GM18861 (cell line): ENCODE data around the gene LHFPL5.

ENCODE experiments used
- ATAC-seq: cut with Tn5 transposase; IDR thresholded peaks from one replicate; pipeline ENCODE4 v1.9.1; 2021; ENCODE audit not compliant: unreplicated experiment

The LHFPL5 gene

GRCh38 chr6:35790683-35791082, 14.5 kb upstream of the LHFPL5 start:
- no peak for ATAC-seq

GRCh38 chr6:35794536-35795452, 10.4 kb upstream of the LHFPL5 start:
- no peak for ATAC-seq

DNA sequence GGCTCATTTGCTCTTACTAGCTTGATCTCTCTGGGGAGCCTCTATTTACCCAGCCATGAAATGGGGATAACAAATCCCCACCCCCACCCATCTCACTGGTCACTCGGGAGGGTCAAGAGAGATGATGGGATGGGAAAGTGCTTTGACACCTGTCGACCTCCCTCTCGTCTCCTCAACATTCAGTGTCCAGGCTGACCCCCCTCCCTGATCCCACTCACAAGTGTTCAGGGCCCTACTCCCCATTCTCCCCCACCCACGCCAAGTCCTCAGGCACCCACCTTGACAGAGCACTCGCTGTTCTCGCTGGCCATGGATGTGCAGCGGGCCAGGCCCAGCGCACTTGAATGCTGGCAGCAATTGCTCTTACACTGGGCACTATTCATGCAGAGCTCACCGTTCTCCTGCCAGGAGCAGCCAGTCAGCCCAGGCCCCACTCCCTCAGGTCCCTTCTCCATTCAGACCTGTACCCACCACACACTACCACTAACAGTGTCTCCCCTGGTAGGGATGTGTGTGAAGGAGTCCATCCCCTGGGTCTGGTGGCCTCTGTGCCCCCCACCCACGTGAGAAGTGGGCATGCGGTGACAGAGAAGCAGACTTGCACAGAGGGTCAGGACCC, 9.6 kb upstream of the LHFPL5 start:
- ATAC-seq: no peak

- ATAC-seq: no peak
These were observed 8.9 kb upstream of the LHFPL5 start for GRCh38 chr6:35796236-35796635.

DNA sequence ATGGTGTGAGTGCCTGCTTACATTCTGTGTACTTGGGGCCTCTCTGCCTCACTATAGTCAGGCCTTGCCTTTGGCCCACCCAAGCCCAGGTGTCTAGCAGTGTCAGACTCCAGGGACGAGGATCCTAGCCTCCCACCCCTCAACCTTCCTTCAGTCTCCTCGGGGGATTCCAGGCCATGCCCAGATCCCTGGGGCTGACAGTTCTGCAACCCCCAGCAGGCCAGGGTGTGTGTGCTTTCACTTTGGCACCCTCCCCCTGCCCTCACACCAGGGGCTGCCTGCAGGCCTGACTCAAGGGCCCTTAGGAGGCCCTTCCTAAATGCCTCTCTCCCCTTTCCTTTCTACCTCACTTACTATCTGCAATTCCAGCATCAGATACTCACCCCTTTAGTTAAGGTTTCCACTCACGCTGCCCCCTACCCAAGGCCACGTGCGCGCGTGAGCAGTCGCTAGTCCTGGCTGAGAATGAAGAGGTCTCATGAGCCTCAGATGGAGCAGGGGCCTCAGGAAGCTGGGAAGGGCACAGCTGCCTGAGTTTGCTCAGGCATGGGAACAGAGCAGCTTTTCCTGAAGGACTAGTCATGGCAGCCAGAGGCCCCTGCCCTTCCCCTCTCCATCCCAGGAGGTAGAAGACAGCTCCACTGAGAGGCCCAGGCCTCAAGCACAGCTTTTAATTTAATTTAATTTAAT, 7.2 kb upstream of the LHFPL5 start:
- ATAC-seq: no peak

- ATAC-seq: no peak
These were observed 6.4 kb upstream of the LHFPL5 start for GRCh38 chr6:35798706-35799105.

- no peak for ATAC-seq
These were observed 4.0 kb upstream of the LHFPL5 start for GRCh38 chr6:35801148-35801547.

DNA sequence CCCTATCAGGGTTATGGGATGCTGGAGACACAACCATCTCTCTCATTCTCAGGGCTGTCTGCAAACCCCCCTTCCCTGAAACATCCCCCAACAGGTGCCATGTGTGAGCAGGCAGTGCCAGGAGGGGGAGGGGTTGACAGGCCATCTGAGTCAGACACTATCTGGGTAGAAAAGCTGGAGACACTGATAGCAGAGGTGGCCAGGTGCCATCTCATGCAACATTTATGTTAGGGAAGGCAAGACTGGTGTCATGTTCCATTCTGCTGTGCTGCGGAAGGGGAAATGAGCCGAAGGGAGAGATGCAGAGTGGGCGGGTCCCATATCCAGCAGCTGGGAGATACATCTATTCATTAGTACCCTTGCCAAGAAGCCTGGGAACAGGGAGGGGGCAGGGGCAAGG, 3.5 kb downstream of the LHFPL5 start:
- ATAC-seq: no peak

GRCh38 chr6:35809809-35810208, 4.7 kb downstream of the LHFPL5 start:
- no peak for ATAC-seq

DNA sequence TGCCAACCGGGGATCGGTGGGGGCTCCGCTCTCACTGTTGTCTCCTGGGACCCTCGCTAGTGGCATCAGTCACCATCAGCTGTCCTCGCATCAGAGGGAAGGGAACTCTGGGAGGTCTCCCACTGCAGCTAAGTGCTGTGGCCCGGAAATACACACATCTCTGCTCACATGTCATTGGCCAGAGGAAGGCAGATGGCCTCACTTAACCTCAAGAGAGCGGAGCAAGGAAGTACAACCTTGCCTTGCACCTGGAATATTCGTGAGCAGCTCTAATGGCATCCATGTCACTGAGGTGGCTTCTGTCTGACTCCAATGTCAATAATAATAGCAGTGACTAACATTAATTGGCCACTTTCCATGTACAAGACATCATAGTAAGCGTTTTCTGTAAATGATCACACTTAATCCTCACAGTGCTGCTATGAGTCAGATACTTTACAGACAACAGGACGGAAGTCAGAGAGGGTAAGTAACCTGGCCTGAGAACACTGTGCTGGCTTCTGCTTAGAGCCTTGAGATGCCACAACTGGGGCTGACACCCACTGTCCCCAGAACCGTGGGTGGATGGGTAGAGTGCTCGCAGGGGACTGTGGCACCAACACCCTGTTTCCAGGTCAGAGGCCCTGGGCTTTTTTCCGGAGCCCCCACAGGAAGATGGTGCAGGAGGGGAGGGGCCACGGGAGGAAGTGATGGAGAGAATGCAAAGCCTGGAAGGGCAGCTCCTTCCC, 6.0 kb downstream of the LHFPL5 start:
- no peak for ATAC-seq

DNA sequence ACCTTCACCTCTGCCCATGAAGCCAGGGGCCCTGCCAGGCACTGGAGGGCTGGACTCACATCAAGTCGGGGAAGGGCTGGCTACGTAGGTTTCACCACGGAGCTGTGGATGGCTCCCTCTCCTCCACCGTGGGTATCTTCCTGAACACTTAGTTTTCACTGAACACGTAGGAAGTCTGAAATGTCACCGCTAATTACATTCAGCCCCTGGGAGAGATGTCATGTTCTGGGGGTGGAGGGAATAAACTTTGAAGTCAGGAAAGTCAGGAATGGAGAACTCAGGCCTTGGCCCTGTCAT, 6.5 kb downstream of the LHFPL5 start:
- no peak for ATAC-seq

GRCh38 chr6:35817515-35817914, 12.4 kb downstream of the LHFPL5 start:
- ATAC-seq: no peak

- ATAC-seq: no peak
These were observed 18.4 kb downstream of the LHFPL5 start for GRCh38 chr6:35823601-35824000.

- ATAC-seq: no peak
These were observed 19.5 kb downstream of the LHFPL5 start for GRCh38 chr6:35824552-35825192.

DNA sequence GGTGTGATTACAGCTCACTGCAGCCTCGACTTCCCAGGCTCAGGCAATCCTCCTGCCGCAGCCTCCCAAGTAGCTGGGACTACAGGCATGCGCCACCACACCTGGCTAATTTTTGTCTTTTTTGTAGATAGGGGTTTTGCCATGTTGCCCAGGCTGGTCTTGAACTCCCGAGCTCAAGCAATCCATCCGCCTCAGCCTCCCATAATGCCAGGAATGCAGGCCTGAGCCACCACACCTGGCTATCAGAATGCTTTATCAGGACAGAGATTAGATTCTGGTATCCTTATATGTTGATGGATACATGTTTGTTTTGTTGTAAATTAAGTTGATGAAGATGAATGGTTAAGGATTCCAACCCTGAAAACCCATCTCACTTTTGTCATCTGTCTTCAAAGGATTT, 24.2 kb downstream of the LHFPL5 start:
- no peak for ATAC-seq

DNA sequence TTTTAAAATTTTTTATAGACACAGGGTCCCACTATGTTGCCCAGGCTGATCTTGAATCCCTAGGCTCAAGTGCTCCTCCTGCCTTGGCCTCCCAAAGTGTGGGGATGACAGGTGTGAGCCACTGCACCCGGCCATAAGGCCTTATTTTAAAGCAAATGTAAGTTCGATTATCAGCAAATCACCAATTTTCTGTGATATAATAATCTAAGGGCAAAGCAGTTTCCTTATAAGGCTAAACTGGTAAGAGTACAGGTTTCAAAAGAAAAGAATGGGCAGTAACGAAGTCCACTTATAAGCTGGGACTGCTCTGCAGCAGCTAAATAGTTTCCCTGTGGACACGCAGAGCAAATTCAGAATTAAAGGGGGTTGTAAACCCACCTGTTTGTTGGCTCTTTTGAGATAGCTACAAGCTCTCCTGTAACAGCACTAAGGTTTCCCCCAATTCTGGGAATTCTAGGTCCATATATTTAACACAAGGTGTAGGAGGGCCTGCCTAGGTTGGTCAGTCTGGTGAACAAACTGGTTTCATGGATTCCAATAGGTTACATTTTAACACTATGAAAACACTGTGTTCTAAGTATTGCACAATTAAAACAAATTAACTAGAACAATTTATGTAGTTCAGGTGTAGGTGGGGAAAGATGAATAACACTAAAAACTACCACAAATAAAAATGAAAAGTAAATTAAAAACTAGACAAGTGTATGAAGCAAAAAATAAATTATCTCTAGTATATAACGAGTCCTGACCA, 26.3 kb downstream of the LHFPL5 start:
- ATAC-seq: no peak

DNA sequence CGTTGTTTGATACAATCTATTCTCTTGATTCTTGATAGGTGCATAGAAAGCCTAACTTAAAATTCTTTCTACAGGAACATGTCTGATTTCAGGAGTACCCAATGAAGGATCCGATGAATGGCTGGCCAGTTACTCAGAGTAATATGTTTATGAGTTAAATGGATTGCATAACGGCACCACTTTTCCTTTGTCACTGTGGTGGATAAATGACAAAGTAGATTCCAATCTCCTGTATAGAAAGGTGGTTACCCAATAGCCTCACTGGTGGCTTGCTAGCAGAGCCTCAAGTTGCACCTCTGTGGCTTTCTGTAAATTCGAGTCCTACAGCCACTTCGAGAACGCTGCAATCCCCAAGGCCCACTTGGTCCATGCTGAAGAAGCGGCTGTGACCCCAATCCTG, 28.4 kb downstream of the LHFPL5 start:
- no peak for ATAC-seq

DNA sequence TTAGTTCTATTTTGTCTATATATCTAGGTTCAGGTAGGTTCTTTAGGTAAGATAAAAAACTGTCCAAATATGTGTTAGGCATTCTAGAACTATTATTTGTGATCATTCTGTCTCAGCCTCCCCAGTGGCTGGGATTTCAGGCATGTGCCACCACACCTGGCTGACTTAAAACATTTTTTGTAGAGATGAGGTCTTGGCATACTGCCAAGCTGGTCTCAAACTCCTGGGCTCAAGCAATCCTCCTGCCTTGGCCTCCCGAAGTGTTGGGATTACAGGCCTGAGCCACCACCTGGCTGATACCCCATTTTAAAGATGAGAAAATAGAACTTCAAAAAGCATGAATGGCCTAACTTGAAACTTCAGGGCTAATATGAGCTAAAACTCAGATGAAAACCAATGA, 33.9 kb downstream of the LHFPL5 start:
- ATAC-seq: no peak

DNA sequence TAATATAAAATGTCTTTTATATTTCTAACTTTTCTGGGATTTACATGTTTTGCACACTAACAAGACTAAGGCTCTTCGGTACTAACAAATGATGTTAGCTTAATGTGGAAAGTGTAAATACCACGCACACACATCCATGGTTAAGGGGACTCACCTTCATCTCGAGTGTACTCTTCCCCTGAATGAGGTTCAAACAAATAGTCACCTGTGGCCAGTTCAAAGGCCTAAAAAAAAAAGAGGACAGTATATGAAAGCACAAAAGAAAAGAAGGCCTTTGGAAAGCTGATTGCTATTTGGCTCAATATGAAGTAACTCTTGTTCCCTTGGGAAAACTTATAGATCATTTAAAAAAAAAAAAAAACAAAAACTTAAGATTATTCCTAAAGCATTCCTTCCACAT, 37.2 kb downstream of the LHFPL5 start:
- no peak for ATAC-seq

DNA sequence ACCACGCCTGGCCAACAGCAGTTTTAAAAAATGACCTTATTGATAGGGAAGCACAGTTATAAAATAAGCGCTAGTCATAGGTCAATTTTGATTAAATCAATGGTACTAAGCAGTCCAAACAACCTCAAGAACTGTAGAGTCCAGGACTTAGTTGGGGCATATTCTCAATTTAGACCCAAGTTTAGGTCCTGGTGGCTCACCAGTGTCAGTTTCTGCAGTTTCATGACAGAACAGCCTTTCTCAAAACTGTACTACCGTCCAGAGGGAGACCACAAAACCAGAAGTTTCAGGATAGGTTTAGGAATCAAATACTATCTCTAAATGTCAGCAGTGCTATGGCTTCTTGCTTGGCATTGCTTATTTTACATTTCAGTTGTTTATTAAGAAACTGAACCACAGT, 39.1 kb downstream of the LHFPL5 start:
- no peak for ATAC-seq
